Lung (tissue), 12 donors: ENCODE results near the gene PLEKHG3. TPM values are rescaled to one million over a fixed set of nuclear protein-coding genes. Genes with fewer than 3 reads are reported as not detected.

Experiments used
- ATAC-seq: fragments of 200-7000 bp; cut with Tn5 transposase; one replicate; pipeline ENCODE4 v1.9.1; 2020; ENCODE audit warnings: moderate number of reproducible peaks; ENCODE audit not compliant: insufficient read depth, low FRiP score
- DNase-seq, 3 donors: peaks; one replicate each; pipeline ENCODE4 v3.0.0-alpha.2; 2013 to 2017
- H3K27ac ChIP-seq, 2 donors: one replicate each; pipeline ENCODE4 v1.5.1; 2013; ENCODE audit warnings: mild to moderate bottlenecking in 2 of 2, moderate library complexity in 2 of 2, control low read depth in 1 of 2, inconsistent platforms in 1 of 2, low read depth in 1 of 2, low read length in 1 of 2
- H3K27me3 ChIP-seq, 3 donors: one replicate each; pipeline ENCODE4 v1.5.1; 2013; ENCODE audit warnings: low read length in 2 of 3; ENCODE audit not compliant: control insufficient read depth in 3 of 3, insufficient read depth in 3 of 3
- H3K36me3 ChIP-seq, 4 donors: one replicate each; pipeline ENCODE4 v1.5.1; 2013; ENCODE audit warnings: low read length in 4 of 4, mild to moderate bottlenecking in 1 of 4, moderate library complexity in 1 of 4; ENCODE audit not compliant: control insufficient read depth in 4 of 4, insufficient read depth in 4 of 4
- H3K4me1 ChIP-seq, 5 donors: one replicate each; pipeline ENCODE4 v1.5.1; 2013; ENCODE audit warnings: low read length in 5 of 5, mild to moderate bottlenecking in 2 of 5, moderate library complexity in 1 of 5; ENCODE audit not compliant: control insufficient read depth in 5 of 5, insufficient read depth in 5 of 5
- H3K4me3 ChIP-seq: one replicate; pipeline ENCODE4 v1.5.1; 2013; ENCODE audit warnings: mild to moderate bottlenecking, control low read depth, moderate library complexity
- H3K9ac ChIP-seq, 2 donors: one replicate each; pipeline ENCODE4 v1.5.1; 2013; ENCODE audit warnings: low read length in 2 of 2, control low read depth in 1 of 2; ENCODE audit not compliant: insufficient read depth in 1 of 2
- H3K9me3 ChIP-seq, 4 donors: one replicate each; pipeline ENCODE4 v1.5.1; 2013; ENCODE audit warnings: low read length in 3 of 4, mild to moderate bottlenecking in 1 of 4, moderate library complexity in 1 of 4; ENCODE audit not compliant: control insufficient read depth in 4 of 4, insufficient read depth in 3 of 4
- WGBS, 2 donors: extraction: QIAGEN DNeasy Blood & Tissue Kit; methylation state at CpG; one replicate each; pipeline ENCODE4 v1.1.7; 2013; 5-methylcytosine and 5-hydroxymethylcytosine counted together
- polyA plus RNA-seq, 2 donors: library from polyadenylated mRNA; stranded (reverse); fragments of 200-250 nt; gene quantifications; one replicate each; pipeline ENCODE4 v1.2.1, GENCODE V29; 2013
- total RNA-seq, 2 donors: library from RNA; depleted of rRNA in 1 of 2; stranded (reverse); fragments of >200 nt in 1 of 2; gene quantifications; one replicate each; pipeline ENCODE4 v1.2.1, GENCODE V29; 2014 to 2021
- TF ChIP-seq, protein P1 (sequence below): IDR thresholded peaks from 2 replicates; pipeline ENCODE4 v1.5.1; 2012; ENCODE audit warnings: mild to moderate bottlenecking; ENCODE audit errors: control extremely low read depth, extremely low read depth
- donor health status: control.
- donor health status: control.
- donor health status: Bipolar disorder and iron deficiency.
- donor health status: healthy.
- donor health status: DM: yes; HTN: yes; CAD: no.

The PLEKHG3 gene
- total and polyA plus RNA-seq, 4 donors, result 11.0 to 43.5 (median 21.5) TPM

DNA sequence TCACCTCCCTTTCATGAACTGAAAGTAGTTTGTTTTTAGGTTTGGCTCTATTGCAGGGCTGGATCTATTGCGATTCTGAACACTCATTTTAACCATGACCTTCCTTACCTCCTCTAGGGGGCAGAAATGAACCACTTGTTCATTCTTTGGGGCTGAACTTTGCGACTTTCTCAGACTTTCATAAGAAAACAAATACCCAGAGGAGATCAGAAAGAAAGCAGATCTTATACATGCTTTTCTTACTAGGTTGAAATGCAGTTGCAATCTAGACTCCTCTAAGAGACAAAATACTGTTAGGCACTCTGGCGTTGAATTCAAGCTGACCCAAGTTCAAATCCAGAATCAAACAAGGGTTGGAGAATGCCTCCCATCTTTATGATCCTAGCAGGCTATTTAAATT lies 32.6 kb upstream of the PLEKHG3 start:
- TF ChIP-seq, protein P1, sequence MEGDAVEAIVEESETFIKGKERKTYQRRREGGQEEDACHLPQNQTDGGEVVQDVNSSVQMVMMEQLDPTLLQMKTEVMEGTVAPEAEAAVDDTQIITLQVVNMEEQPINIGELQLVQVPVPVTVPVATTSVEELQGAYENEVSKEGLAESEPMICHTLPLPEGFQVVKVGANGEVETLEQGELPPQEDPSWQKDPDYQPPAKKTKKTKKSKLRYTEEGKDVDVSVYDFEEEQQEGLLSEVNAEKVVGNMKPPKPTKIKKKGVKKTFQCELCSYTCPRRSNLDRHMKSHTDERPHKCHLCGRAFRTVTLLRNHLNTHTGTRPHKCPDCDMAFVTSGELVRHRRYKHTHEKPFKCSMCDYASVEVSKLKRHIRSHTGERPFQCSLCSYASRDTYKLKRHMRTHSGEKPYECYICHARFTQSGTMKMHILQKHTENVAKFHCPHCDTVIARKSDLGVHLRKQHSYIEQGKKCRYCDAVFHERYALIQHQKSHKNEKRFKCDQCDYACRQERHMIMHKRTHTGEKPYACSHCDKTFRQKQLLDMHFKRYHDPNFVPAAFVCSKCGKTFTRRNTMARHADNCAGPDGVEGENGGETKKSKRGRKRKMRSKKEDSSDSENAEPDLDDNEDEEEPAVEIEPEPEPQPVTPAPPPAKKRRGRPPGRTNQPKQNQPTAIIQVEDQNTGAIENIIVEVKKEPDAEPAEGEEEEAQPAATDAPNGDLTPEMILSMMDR, result peak; percentile 52
- no peak overlapping the region for H3K9ac ChIP-seq
- no peak overlapping the region for H3K27ac ChIP-seq
- ATAC-seq (no peak), DNase-seq (peak in 2 of 3 donors; percentile 86 to 88)
- 14 to 17% methylated on average over 3 of the region's 3 CpGs for WGBS, 2 donors
- H3K4me3 ChIP-seq, result no peak overlapping the region
- no peaks in the 10 kb centered on the region for H3K9me3 ChIP-seq
- no peaks in the 10 kb centered on the region for H3K4me1 ChIP-seq
- H3K36me3 ChIP-seq, result no peaks in the 10 kb centered on the region
- no peaks in the 10 kb centered on the region for H3K27me3 ChIP-seq

DNA sequence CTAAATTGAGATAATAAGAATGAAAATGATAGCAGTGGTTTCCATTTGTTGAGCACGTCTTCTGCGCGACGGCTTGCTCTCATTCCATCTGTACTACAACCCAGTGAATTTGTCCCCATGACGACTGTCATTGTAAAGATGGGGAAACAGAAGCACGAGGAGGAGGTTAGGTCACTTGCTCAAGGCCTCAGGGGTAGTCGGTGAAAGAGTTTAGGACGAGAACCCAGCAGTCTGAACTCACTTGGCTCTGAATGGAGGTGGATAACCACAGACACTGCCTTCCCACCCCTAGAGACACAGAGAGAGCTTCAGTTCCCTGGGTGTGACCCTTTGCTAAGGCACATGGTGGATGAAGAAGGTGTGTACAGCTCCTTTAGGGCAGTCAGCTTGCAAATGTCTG lies 30.9 kb upstream of the PLEKHG3 start:
- Histone ChIP-seq H3K4me3 (no peak overlapping the region), H3K4me1 (no peaks in the 10 kb centered on the region), H3K9ac (no peak overlapping the region), H3K27me3 (no peaks in the 10 kb centered on the region), H3K9me3 (no peaks in the 10 kb centered on the region), H3K36me3 (no peaks in the 10 kb centered on the region), H3K27ac (peak overlapping the region in 1 of 2 donors; percentile 3)
- 58 to 87% methylated on average over 8 of the region's 8 CpGs for WGBS, 2 donors
- TF ChIP-seq, protein P1, result no peak
- DNase-seq (no peak), ATAC-seq (no peak)

DNA sequence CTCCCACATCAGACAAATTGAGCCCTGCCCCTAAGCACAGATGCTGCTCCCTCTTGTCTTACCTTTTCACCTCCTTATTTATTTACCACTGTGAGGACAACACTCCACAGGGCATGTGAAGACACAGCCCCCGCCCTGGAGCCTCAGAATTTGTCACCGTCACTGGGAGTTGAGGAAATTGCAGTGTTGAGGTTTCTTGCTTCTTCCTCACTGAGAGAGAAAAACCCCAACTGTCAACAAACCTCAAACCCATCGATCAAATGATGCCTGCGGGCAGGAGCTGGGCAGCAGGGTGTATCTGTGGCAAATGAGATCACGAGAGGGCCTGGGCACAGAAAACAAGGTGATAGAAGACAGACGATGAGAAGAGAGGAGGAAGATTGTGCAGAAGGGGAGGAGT lies 30.5 kb upstream of the PLEKHG3 start:
- H3K9me3 ChIP-seq, result no peaks in the 10 kb centered on the region
- DNase-seq (no peak), ATAC-seq (no peak)
- H3K27me3 ChIP-seq, result no peaks in the 10 kb centered on the region
- H3K27ac ChIP-seq, result peak overlapping the region in 1 of 2 donors; percentile 3
- H3K9ac ChIP-seq, result no peak overlapping the region
- TF ChIP-seq, protein P1, result no peak
- H3K4me1 ChIP-seq, result no peaks in the 10 kb centered on the region
- WGBS, 2 donors, result 22 to 46% methylated on average over 6 of the region's 6 CpGs
- H3K4me3 ChIP-seq, result no peak overlapping the region
- H3K36me3 ChIP-seq, result no peaks in the 10 kb centered on the region

DNA sequence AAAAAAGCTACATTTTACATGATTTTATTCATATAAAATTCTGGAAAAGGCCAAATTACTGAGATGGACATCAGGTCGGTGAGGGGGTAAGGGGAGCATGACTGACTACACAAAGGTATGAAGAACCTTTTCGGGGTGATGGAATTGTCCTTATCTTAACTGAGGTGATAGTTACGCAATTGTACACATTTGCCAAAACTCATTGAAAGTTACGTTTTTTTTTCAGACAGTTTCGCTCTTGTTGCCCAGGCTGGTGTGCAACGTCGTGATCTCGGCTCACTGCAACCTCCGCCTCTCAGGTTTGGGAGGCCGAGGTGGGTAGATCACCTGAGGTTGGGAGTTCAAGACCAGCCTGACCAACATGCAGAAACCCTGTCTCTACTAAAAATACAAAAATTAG lies 29.4 kb upstream of the PLEKHG3 start:
- Histone ChIP-seq H3K9me3 (no peaks in the 10 kb centered on the region), H3K36me3 (no peaks in the 10 kb centered on the region), H3K27me3 (no peaks in the 10 kb centered on the region), H3K27ac (no peak overlapping the region), H3K9ac (no peak overlapping the region), H3K4me3 (no peak overlapping the region), H3K4me1 (no peaks in the 10 kb centered on the region)
- WGBS, 2 donors, result 61 to 82% methylated on average over 10 of the region's 10 CpGs
- TF ChIP-seq, protein P1, result no peak
- ATAC-seq, result no peak
- no peak for DNase-seq
